GM21723 (cell line): Measurements from ENCODE around the gene ISG20.
"Not testable (repeated sequence)": the region's sequence is repeated elsewhere in the genome, so short reads cannot be mapped to it uniquely, and the experiment has no call there.

Experiments used
- ATAC-seq: cut with Tn5 transposase; IDR thresholded peaks from one replicate; pipeline ENCODE4 v1.9.1; 2021; ENCODE audit warnings: mild to moderate bottlenecking, moderate library complexity; ENCODE audit not compliant: unreplicated experiment

Gene ISG20

GRCh38 chr15:88617790-88618189 lies 21.0 kb upstream of the ISG20 start:
- ATAC-seq: no peak

GRCh38 chr15:88618686-88619085 lies 20.1 kb upstream of the ISG20 start:
- no peak for ATAC-seq

GRCh38 chr15:88619796-88620195 lies 19.0 kb upstream of the ISG20 start:
- no peak for ATAC-seq

GRCh38 chr15:88620995-88621772 lies 17.6 kb upstream of the ISG20 start, which contains the start of gene AEN:
Gene AEN, plus strand, starts transcription at chr15:88621340. Its CDS starts 4,870 bp downstream, at chr15:88626210.
- ATAC-seq: peak; percentile 92

- ATAC-seq: peak; percentile 46
These were observed 16.8 kb upstream of the ISG20 start for GRCh38 chr15:88621789-88622604.

- no peak for ATAC-seq
These were observed 16.2 kb upstream of the ISG20 start for GRCh38 chr15:88622605-88622975.

GRCh38 chr15:88623061-88623460 lies 15.8 kb upstream of the ISG20 start:
- no peak for ATAC-seq

- ATAC-seq: no peak
These were observed 15.2 kb upstream of the ISG20 start for GRCh38 chr15:88623632-88624031.

GRCh38 chr15:88624156-88624970 lies 14.5 kb upstream of the ISG20 start:
- peak; percentile 39 for ATAC-seq

GRCh38 chr15:88624971-88625490 lies 13.8 kb upstream of the ISG20 start:
- ATAC-seq: no peak

GRCh38 chr15:88625943-88626741 lies 12.7 kb upstream of the ISG20 start:
- ATAC-seq: no peak

GRCh38 chr15:88627463-88627862 lies 11.4 kb upstream of the ISG20 start:
- peak; percentile 53 for ATAC-seq

GRCh38 chr15:88628018-88628654 lies 10.7 kb upstream of the ISG20 start:
- no peak for ATAC-seq

GRCh38 chr15:88629071-88629470 lies 9.7 kb upstream of the ISG20 start:
- no peak for ATAC-seq

GRCh38 chr15:88630141-88630721 lies 8.6 kb upstream of the ISG20 start:
- ATAC-seq: no peak

GRCh38 chr15:88630798-88631463 lies 7.9 kb upstream of the ISG20 start:
- ATAC-seq: no peak

- no peak for ATAC-seq
These were observed 7.3 kb upstream of the ISG20 start for GRCh38 chr15:88631464-88632028.

- ATAC-seq: not testable (repeated sequence)
These were observed 6.0 kb upstream of the ISG20 start for GRCh38 chr15:88632797-88633196.
